Measurements from ENCODE around the gene NTRK2.

Gene NTRK2

GRCh38 chr9:84823421-84824271 is 154.1 kb downstream of the NTRK2 start:
- DNase-seq = peak; percentile 5

GRCh38 chr9:84827216-84827765 is 157.8 kb downstream of the NTRK2 start:
- no peak for DNase-seq

DNA sequence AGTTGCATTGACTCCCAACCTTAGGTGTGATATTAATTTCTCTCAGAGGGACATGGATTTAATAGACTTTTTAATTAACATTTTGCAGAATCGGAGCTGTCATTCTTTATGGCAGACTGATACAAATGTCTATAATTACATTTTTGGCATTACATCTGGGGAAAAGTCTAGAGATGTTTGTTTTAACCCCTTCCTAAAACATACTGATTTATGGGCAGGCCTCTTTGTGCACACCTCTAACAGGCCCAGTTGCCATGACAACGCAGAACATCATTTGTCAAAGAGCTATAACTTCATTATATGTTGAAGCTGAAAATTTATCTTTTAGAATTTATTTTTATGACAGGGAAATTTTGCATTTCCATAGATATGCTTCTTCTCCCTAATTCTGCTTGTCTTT is 158.5 kb downstream of the NTRK2 start:
- no peak for DNase-seq

DNA sequence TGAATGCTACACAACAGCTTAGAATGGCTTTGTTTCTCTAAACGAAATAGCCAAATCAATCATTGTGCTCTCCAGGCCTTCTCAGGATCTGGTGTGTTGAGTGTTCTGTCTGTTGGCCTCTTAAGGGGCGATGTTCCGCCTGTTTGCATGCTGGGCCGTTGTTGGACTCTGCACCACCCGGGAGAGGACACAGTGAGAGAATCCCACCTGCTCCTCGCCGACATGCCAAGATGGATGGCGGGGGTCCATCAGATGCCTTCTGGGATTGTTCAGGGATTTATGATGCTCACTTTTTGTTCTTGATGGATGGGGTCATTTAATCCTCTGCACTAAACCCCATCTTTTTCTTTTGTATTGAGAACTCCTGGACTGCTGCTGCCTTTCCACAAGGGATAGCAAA is 159.9 kb downstream of the NTRK2 start:
- DNase-seq = no peak

- no peak for DNase-seq
These were observed 160.6 kb downstream of the NTRK2 start for GRCh38 chr9:84829997-84830696.

GRCh38 chr9:84831377-84831776 is 161.8 kb downstream of the NTRK2 start:
- DNase-seq = no peak

- no peak for DNase-seq
These were observed 162.9 kb downstream of the NTRK2 start for GRCh38 chr9:84832453-84832852.

DNA sequence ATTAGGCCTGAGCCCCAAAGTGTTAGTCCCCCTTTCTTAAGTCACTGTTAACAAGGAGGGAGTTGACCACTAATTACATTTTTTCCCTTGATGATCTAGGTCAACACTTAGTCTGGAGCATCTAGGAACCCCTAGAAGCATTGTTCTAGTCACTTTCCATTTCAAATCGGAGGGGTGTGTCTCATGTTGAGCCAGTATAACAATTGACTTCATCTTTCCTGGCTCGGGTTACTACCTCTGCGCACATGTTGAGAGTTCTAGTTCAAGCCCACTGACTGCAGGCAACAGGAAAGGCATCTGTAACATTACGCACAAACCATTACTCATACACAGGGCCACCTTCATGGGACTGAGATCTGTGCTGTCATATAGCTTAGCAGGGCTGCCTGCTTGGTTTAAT is 164.9 kb downstream of the NTRK2 start:
- DNase-seq = no peak

DNA sequence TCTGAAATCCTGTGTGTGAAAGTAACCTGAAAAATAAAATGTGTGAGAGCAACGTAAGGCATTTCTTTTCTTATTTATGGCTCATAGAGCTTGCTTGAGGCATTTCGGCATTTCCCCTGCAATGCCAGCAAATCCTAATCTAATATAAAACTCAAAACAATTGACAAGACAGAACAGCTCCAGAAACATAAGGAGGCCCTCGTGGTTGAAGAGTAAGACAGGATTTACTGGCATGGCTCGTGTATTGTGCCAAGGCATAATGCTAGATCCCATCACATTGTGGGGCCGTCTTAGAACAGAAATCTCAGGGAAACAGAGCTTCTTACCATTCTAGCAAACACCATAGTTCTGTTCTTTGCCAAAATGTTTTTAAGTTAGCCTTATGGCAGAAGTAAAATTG is 166.2 kb downstream of the NTRK2 start:
- no peak for DNase-seq

DNA sequence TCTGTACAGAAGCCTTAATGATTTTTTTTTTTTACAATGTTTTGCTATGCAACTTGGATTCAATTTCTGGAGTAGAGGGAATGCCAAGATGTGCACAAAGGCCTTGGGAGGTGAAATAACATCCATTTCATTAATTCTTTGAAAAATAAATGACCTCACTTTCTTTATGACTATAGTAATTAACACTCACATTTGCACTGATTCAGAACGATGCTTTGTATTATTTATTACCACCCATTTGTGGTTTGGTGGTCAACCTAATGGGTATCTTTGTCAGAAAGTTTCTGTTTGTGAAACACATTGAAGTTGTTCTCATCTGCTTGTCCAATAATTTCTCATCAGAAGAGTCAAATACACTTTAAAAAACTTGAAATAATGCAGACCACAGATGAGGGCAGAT is 169.3 kb downstream of the NTRK2 start:
- DNase-seq = no peak

- no peak for DNase-seq
These were observed 170.0 kb downstream of the NTRK2 start for GRCh38 chr9:84839541-84839940.

GRCh38 chr9:84841931-84842330 is 172.4 kb downstream of the NTRK2 start:
- DNase-seq = no peak

GRCh38 chr9:84843175-84843824 is 173.8 kb downstream of the NTRK2 start:
- DNase-seq = no peak

- no peak for DNase-seq
These were observed 176.7 kb downstream of the NTRK2 start for GRCh38 chr9:84845956-84846900.

GRCh38 chr9:84846906-84847305 is 177.4 kb downstream of the NTRK2 start:
- DNase-seq = no peak

DNA sequence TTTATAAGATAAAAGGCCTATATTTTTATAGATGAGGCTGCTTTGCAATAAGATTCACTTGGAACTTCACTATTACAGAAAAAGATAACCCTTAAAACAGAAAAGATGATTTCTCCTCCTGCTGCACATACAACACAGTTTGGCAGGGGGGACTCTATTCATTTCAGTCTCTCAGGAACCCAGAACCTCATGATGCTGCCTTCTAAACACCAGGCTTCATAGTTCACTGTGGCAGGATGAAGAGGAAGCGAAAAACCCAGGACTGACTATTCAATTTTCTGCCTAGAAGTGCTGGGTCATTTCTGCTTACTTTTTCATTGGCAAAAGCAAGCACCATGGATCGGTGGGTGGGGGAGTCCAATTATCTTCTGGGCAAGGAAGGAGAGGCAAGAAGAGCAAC is 179.5 kb downstream of the NTRK2 start:
- no peak for DNase-seq

GRCh38 chr9:84850830-84851392 is 181.4 kb downstream of the NTRK2 start:
- DNase-seq = no peak

DNA sequence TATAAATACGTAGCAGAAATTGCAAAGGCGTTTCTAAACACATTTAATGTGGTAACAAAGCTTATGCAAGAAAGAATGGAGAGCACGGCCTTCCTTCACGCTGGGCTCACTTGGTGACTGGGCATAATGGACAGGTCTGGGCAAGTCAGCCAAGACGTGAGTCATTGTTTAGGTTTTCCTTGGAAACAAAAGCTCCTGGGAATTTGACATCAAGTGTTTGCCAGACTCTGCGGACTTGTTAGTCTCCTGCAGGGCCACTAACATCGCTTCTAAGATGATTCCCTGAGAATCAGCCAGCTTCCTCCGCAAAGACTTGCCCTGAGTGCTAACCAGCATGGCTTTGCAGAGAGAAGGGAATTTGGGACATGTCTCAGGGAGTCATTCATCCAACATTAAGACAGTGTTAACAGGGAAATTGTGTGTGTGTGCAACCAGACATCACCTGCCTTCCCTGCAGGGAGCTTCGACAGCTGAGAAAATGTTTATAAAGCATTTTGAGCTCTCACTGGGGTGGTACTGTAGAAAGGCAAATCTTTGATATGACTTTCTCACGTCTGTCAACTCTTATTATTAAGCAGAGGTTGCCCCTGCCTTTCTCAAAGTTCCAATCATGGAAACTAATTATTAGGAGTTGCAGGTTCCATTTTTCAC is 182.5 kb downstream of the NTRK2 start:
- DNase-seq = no peak

DNA sequence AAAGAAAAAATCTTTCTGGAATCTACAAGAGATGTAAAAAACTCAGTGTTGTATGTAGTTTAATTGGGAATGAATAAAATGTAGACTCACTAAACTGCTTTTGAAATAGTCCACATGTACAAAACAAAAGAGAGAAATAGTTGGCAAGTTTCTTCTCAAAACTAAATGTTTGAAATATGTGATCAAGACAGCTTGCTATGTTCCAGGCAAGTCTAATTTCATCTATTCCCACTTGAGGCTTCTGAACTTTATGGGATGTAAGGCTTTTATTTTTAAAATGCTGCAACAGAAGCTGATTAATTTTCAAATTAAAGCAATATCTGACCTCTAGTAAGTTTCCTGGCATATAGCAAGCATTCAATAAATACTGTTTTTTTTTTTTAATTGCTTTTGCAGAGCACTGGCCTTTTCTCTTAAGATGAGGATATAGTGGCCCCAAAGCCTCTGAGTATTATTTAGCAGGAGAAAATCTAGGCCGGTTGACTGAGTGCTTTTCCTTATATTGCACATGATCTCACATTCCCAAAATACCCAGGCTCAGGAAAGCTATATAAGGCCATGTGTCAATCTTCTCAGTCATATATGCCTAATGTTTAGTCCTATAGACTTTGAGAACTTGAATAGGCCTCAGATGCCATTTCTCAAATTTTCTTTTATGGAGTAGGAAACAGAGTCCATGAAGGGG is 183.2 kb downstream of the NTRK2 start:
- no peak for DNase-seq

- no peak for DNase-seq
These were observed 186.7 kb downstream of the NTRK2 start for GRCh38 chr9:84856181-84856632.

- DNase-seq = no peak
These were observed 187.7 kb downstream of the NTRK2 start for GRCh38 chr9:84857211-84857610.

All from RPMI8226 (cell line).